GOT3 (cell line): Measurements from ENCODE around the gene NUP205.

Source experiments
- DNase-seq: peaks from one replicate; lab custom pipeline; 2025; ENCODE audit warnings: mixed read lengths; lab: John Stamatoyannopoulos, UW

NUP205 gene

DNA sequence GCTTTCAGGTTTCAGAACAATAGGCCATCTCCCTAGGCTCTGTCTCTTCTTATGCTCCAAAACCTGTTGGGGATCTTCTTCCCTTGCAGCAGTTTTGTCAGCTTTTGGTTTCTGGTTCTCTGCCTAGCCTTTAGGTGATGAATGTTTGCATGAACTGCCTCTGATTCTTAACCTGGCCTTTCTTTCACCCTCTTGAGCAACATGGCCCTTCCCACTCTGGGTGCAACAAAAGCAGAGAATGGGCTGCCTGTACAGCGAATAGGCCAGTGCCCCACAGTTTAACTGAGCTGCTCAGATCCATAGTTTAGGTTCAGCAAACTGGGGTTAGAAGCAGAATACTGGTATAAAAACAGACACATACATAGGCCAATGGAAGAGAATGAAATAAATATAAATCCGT is 18.1 kb upstream of the NUP205 start:
- no peak for DNase-seq

- no peak for DNase-seq
Measured at GRCh38 chr7:135541029-135541428, 16.7 kb upstream of the NUP205 start.

DNA sequence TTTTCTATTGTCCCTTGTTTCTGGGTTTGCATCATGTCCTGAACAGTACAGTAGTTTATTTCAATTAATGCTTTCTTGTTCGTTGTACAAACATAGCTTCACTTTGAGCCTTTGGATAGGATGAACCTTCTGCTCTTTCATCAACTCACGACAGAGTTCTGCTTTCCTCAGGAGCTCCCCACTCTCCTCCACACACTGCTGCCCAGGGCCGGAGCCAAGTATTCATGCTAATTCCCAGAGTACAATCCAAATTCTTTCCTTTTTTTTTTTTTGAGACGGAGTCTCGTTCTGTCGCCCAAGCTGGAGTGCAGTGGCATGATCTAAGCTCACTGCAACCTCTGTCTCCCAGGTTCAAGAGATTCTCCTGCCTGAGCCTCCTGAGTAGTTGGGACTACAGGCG is 7.5 kb upstream of the NUP205 start:
- no peak for DNase-seq

- no peak for DNase-seq
Measured at GRCh38 chr7:135552148-135552547, 5.6 kb upstream of the NUP205 start.

- no peak for DNase-seq
Measured at GRCh38 chr7:135553346-135553745, 4.4 kb upstream of the NUP205 start.

DNA sequence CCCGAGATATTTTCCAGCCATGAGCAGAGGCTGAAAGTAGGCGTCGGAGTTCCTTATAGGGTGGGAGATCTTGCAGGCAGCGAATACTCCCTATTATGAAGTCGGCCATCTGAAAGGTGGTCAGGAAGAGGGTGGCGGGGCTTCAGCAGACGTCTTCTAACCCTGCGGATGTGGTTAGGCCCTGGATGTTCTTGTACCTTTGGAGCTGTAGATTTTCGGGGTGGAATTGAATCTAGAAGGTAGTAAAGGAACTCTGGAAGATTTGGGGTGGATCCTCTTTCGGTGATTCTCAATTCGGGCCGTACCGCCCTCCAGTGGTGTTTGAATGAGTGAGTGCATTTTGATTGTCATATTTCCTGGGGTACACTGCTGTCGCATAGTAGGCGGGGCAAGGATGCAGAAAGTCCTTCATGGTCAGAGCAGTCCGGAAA is 635 bp downstream of the NUP205 start:
- no peak for DNase-seq

DNA sequence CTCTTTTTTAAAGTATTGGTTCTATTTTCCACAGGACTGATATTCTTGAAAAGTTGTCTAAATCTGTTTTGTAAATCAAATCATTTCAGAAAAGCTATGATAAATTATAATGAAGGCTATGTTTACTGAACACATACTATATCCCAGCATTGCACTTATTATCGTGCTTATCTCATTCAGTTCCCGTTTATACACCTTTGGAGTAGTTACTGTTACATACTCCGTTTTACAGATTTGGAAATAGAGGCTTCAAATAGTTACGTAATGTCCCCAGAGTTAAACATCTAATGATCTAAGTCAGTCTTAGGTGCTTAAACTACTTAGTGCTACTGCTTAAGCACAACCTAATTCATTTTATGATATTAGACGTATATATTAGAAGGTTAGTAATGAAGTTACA is 1.2 kb downstream of the NUP205 start:
- DNase-seq: no peak

DNA sequence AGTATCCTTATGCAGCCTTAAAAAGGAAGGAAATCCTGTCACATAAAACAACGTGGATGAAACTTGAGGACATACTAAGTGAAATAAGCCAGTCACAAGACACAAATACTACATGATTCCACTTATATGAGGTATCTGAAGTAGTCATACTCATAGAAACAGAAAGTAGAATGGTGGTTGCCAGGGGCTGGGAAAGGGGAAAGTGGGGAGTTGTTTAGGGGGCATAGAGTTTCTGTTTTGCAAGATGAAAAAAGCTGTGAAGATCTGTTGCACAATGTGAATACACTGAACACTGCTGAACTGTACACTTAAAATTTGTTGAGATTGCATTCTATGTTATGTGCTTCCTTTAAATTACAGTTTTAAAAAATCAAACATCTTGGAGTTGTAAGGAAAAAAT is 2.9 kb downstream of the NUP205 start:
- DNase-seq: no peak

DNA sequence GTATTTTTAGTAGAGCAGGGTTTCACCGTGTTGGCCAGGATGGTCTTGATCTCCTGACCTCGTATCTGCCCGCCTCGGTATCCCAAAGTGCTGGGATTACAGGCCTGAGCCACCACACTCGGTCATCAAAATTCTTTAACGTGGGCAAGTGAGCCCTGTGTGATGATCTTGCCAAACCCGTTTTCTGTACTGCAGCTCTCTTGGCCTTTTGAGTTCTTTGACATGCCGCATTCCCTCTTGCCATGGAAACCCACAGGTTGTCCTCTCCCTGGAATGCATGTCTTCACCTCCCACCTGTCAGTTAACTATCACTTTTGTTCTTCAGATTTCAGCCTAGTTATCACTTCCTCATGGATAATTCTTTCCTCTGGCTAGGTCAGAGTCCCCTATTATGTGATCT is 5.0 kb downstream of the NUP205 start:
- no peak for DNase-seq

DNA sequence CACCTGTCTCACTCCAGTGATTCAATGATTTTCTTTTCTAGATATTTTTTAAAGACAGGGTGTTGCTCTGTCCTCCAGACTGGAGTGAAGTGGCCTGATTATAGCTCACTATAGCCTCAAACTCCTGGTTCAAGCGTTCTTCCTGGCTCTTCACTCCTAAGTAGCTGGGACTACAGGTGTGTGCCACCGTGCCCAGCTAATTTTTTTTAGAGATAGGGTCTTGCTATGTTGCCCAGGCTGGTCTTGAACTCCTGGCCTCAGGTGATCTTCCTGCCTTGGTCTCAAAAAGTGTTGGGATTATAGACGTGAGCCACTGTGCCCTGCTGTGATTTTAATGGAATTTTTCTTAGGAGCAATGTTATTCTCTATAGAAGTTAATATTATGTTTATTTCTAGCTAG is 14.1 kb downstream of the NUP205 start:
- DNase-seq: no peak

DNA sequence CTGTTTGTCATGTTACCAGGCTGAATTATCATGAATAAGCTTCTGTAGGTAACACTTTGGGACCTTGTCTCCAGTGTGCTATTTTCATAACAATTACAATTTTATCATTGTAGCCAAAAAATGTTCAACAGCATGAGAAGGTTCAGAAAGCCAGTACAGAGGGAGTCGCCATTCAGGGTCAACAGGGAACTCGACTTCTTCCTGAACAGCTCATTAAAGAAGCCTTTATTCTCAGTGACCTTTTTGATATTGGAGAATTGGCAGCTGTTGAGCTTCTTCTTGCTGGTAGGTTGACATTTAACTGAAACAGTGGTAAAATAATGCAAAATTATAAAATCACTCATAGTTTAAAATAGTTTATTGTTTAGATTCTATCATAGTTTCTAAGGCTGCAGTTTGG is 15.8 kb downstream of the NUP205 start:
- DNase-seq: no peak

DNA sequence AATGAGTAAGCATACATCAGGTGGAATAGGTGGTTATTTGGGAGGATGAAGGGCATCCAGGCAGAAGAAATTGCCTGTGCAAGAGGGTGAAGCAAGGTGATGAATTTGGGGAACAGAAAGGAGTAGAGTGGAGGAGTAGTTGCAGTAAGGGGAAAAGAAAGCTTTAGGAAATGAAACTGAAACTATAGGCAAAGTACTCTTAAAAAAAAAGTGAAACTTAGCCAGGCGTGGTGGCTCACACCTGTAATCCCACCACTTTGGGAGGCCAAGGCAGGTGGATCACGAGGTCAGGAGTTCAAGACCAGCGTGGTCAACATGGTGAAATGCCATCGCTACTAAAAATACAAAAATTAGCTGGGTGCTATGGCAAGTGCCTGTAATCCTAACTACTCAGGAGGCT is 17.6 kb downstream of the NUP205 start:
- DNase-seq: no peak

- DNase-seq: no peak
Measured at GRCh38 chr7:135578569-135578968, 20.9 kb downstream of the NUP205 start.

- no peak for DNase-seq
Measured at GRCh38 chr7:135584362-135585353, 26.9 kb downstream of the NUP205 start.

DNA sequence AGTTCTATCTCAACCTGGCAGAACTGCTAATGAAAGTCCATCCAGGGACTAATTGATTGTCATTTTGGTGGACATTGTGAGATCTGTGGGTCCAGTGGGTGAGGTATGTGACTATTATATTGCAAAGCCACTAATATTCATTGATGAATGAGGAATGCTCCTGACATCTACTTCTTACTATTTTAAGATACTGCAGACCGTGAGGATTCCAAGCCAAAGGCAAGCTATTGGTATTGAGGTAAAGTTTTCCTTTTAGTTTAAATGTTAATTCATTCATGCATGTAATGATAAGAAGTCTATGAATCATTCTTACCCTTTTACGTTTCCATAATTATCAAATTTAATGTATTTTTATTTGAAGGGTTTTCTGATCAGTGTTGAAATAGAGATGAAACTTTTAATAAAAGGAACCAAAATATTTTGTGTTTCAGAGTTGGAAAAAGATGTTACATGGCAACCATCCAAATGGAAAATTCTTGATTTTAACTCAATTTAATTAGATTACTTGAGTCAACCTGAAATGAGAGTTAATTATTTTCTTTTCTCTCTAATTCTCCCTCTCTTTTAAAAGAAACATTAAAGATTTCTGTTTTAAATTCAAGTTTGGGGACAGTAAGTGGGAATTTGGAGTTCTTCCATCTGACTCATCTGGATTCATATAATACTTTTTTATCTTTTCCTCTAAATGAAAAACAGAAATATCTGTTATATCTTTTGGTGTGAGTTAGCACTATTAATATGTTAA is 39.6 kb downstream of the NUP205 start:
- no peak for DNase-seq

DNA sequence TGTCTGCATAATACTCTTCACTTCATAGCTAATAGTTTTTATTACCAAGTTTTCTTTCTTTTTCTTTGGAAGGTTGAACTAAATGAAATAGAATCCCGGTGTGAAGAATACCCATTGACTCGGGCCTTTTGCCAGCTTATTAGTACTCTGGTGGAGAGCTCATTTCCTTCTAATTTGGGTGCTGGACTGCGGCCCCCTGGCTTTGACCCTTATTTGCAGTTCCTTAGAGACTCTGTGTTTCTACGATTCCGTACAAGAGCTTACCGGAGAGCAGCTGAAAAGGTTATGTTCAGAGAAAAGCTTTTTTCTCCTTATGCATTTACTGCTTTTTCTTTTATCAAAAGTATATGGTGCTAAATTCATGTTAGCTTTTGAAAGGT is 40.2 kb downstream of the NUP205 start:
- DNase-seq: no peak

DNA sequence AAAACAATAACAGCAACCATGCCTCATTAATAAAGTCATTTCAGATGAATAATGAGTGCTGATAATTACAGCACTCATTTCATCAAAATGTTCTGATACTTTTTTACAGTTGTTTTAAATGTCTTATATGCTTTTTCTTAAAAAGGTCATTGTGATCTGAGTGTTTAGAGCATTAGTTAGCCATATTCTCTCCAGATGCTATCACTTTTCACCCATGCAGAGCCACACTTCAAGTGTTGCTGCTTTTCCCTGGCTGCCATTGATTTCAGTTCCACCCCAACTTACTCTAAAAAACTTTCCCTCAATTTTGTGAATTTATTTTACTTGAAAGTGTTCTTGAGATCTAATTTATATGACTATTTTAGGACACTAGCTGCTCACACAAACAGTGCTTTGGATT is 41.8 kb downstream of the NUP205 start:
- no peak for DNase-seq

DNA sequence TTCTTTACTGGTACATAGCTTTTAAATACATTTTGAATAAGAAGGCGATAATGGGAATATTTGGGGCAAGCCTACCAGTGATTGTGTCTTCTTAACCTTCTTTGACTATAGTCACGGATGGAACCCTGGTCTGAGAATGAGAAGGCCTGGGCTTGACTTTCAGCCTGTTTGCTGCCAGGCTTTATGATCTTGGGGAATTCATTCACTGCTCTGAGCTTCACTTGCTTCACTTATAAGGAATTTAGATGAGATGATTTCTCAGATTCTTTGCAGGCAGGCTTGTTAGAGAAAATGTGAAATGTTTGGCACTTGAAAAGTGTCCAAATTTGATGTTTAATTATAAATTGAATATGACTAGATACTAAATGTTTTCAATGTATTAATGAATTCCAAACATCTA is 42.5 kb downstream of the NUP205 start:
- no peak for DNase-seq

DNA sequence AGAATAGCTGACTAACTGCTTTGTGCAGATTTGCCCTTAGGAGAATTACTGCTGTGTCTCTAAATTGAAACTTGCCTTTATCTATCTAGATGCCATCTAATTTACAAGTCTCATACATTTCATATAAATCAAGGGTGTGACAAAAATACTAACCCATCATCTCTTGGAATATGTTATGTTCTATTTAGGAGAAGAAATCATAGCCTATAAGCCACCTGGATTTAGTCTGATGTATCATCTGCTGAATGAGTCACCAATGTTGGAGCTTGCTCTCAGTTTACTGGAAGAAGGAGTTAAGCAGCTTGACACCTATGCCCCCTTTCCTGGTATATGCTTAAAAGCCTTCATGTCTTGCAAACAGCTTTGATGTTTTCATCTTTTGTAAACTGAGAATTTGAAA is 43.5 kb downstream of the NUP205 start:
- DNase-seq: no peak

GRCh38 chr7:135602304-135602703 is 44.6 kb downstream of the NUP205 start:
- no peak for DNase-seq

GRCh38 chr7:135616136-135616535 is 58.4 kb downstream of the NUP205 start:
- no peak for DNase-seq

DNA sequence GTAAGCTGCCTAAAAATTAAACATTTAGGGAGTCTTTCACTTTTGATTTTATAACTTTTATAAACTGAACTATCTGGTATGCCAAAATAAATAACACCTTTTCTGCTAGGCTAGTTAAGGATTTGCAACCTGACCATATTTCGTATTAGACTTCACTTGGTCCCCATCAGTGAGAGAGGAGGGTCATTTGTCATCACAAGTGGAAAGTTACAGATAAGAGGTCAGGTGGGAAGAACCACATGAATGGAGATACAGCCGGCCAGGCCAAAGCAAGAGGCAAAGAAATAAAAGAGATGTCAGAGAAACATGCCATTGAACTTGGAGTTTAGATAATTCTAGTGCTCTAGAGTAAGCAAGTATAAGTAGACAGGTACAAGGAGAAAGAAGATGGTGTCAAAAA is 60.1 kb downstream of the NUP205 start:
- DNase-seq: no peak

DNA sequence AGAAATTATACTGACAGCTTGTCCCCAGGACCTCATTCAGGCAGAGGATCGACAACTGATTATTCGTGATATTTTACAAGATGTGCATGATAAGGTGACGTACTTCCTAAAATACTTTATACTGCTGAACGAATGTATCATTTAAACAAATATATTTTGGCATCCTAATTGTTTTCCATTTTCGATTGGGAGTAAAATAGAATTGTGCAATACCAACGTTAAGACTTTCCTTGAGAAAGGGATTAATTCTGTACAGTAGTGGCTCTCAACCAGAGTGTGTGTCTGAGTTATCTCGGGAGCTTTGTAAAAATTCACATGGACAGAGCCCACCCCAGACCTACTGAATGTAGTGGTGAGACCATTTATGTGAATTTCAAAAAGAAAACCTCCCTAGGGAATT is 60.8 kb downstream of the NUP205 start:
- DNase-seq: no peak
